Measurements from ENCODE around the gene ELAVL1. TPM values are rescaled to one million over a fixed set of nuclear protein-coding genes. Genes with fewer than 3 reads are reported as not detected.
A peak's percentile ranks its signal among the peaks of the same experiment; 100 is the strongest.

The ELAVL1 gene
- total and polyA plus RNA-seq, 2 of the 13 experiments (the other 11 are each of a cell fraction or from before 2014, with no cell fraction given) = 27.9 to 38.4 TPM

DNA sequence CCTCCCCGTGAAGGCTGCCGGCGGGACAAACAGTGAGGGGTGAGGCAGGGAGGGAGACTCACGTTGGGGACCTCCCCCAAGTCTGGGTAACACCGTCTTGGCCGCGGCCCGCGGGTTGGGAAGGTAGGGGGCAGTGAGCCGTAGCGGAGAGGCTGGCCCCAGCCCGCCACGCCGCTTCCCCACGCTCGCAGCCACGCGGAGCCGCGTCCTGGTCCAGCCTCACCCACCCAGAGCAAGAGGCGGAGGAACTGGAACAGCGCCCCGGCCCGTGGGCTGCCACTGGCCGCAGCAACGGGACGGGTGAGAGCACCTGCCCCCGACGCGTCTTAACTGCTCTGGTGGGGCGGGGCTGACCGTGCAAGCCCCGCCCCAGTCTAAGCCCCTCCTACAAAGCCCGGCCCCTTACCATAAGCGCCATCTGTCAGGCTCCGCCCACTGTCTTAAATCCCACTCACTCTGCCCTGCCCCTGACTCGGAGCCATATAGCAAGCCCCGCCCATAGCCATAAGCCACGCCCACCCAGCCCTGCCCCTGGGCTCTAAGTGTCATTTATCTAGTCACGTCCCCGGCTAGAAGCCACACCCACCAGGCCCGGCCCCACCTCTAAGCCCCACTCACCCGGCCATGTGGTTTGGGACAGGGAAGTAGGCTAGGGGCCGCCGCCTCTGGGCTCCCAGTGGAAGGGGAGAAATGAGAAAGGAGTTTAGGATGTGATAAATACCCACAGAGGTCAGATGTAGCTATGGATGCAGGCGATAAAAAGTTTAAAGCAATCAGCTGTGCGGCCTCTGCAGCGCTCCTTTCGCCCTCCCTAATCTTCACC, 45.0 kb upstream of the ELAVL1 start:
- Histone ChIP-seq H3K9me3 (ENCODE audit: low read length) (no peaks in the 10 kb centered on the region), H3K79me2 (ENCODE audit: insufficient read depth, low read length) (no peaks in the 10 kb centered on the region), H4K20me1 (ENCODE audit: insufficient read depth, low read length) (no peaks in the 10 kb centered on the region), H3K4me2 (ENCODE audit: low read depth, low read length) (peak overlapping the region; percentile 72), H2AFZ (ENCODE audit: low read length) (no peak overlapping the region), H3K27me3 (ENCODE audit: control insufficient read depth in 1 of 2, insufficient read depth in 2 of 2, low read length in 2 of 2) (no peaks in the 10 kb centered on the region; a peak in 1 of 5 replicates), H3K36me3 (replicated peaks in 1 of 2; ENCODE audit: control insufficient read depth in 1 of 2, insufficient read depth in 2 of 2, low read length in 2 of 2) (no peaks in the 10 kb centered on the region), H3K9ac (ENCODE audit: insufficient read depth, low read depth, low read length) (no peak overlapping the region), H3K4me1 (ENCODE audit: insufficient read depth, low read length) (peaks cover 24% of the 10 kb centered on the region), H3K27ac (ENCODE audit: extremely low read length, insufficient read depth, low read length) (no peak overlapping the region), H3K4me3 (replicated peaks in 1 of 3; ENCODE audit: insufficient read depth in 1 of 3, low read depth in 2 of 3, low read length in 3 of 3) (peak overlapping the region; percentile 3 to 67 (median 41); a peak in 4 of 6 replicates)
- DNase-seq (ENCODE audit: low spot score) (peak; percentile 81), ATAC-seq (peak; percentile 79), FAIRE-seq (no peak)
- CTCF ChIA-PET (ENCODE audit: low intra/inter-chr PET ratio, low total read pairs) = no interaction called here
- in situ Hi-C loops (cut with HindIII; ENCODE audit: extremely low pct_ligation_motif_present, low pct_unique_long_range_greater_than_20kb) = no loop called here
- WGBS (ENCODE audit: low lambda C conversion rate) = 33% methylated on average over 22 of the region's 49 CpGs
- intact Hi-C loops (cut with micrococcal nuclease; ENCODE audit: unreplicated experiment) = no loop called here
- POLR2A ChIA-PET = no interaction called here
- no TSS peak for BruUV-seq (replicated peaks)
- TF ChIP-seq ZBTB42 (CRISPR knock-in tag; IDR thresholded peaks at IDR 0.05) (no peak), TCF7 (IDR thresholded peaks at IDR 0.05; ENCODE audit: low read depth) (no peak), BRD4 (CRISPR knock-in tag; IDR thresholded peaks at IDR 0.05) (no peak), ZNF687 (CRISPR knock-in tag; IDR thresholded peaks at IDR 0.05) (peak; percentile 44), ZNF326 (CRISPR knock-in tag; IDR thresholded peaks at IDR 0.05; ENCODE audit: borderline replicate concordance) (no peak), PRDM4 (CRISPR knock-in tag; IDR thresholded peaks at IDR 0.05; ENCODE audit: borderline replicate concordance) (no peak), NPAS2 (CRISPR knock-in tag; IDR thresholded peaks at IDR 0.05; ENCODE audit: borderline replicate concordance) (no peak), MXD1 (CRISPR knock-in tag; IDR thresholded peaks at IDR 0.05) (no peak), ZSCAN30 (CRISPR knock-in tag; IDR thresholded peaks at IDR 0.05) (no peak)
- TF ChIP-seq, protein P1, sequence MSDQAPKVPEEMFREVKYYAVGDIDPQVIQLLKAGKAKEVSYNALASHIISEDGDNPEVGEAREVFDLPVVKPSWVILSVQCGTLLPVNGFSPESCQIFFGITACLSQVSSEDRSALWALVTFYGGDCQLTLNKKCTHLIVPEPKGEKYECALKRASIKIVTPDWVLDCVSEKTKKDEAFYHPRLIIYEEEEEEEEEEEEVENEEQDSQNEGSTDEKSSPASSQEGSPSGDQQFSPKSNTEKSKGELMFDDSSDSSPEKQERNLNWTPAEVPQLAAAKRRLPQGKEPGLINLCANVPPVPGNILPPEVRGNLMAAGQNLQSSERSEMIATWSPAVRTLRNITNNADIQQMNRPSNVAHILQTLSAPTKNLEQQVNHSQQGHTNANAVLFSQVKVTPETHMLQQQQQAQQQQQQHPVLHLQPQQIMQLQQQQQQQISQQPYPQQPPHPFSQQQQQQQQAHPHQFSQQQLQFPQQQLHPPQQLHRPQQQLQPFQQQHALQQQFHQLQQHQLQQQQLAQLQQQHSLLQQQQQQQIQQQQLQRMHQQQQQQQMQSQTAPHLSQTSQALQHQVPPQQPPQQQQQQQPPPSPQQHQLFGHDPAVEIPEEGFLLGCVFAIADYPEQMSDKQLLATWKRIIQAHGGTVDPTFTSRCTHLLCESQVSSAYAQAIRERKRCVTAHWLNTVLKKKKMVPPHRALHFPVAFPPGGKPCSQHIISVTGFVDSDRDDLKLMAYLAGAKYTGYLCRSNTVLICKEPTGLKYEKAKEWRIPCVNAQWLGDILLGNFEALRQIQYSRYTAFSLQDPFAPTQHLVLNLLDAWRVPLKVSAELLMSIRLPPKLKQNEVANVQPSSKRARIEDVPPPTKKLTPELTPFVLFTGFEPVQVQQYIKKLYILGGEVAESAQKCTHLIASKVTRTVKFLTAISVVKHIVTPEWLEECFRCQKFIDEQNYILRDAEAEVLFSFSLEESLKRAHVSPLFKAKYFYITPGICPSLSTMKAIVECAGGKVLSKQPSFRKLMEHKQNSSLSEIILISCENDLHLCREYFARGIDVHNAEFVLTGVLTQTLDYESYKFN (CRISPR knock-in tag; conservative IDR thresholded peaks at IDR 0.05) = no peak
